NT2/D1 (cell line): ENCODE data around the gene MALT1.

Experiments used
- SUZ12 ChIP-seq: IDR thresholded peaks from 2 replicates; pipeline ENCODE4 v1.6.1; 2011; ENCODE audit not compliant: insufficient read length, insufficient read depth; ENCODE audit errors: extremely low read depth
- YY1 ChIP-seq: IDR thresholded peaks from 2 replicates; pipeline ENCODE4 v1.6.1; 2011; ENCODE audit not compliant: insufficient read length, insufficient read depth
- ZNF274 ChIP-seq: IDR thresholded peaks from 2 replicates; pipeline ENCODE4 v1.6.1; 2011; ENCODE audit warnings: mild to moderate bottlenecking, low read depth, low read length

DNA sequence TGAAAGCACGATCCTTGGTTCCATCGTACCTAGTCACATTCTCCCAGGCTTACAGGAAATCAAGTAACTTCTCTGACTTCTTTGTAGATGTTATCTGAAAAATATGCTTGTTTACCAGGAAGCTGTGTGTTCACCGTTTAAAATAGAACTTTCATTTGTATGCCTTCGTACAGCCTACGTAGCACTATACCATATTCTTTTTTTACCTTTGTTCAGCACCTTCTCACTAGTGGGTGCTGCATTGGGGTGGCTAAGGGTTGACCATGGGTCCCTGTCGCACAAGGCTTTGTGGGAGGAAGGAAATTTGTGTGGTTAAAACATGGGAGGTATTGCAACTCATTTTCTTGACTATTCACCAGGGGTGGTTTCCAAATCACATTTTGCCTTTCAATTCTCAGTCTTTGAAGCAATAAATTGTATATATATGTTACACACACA lies 16.6 kb downstream of the MALT1 start:
- TF ChIP-seq ZNF274 (no peak), YY1 (no peak), SUZ12 (no peak)
